ENCODE data around the gene CDK10.

Gene CDK10

DNA sequence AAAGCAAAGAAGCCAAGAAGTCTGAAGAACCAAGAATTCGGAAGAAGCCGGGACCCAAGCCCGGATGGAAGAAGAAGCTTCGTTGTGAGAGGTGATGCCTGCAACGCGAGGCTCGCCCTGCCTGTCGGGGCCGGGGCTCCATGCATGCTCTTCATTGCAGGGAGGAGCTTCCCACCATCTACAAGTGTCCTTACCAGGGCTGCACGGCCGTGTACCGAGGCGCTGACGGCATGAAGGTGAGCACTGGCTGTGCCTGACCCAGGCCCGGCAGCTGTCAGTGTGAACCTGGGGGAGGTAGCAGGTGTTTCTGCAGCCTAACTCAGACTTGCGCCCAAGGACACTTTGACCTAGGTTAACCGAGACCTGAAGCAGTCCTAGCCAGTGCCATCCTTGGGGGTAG, 46.8 kb downstream of the CDK10 start:
- no peak for DNase-seq (ENCODE audit: low read depth in 2 of 2)

DNA sequence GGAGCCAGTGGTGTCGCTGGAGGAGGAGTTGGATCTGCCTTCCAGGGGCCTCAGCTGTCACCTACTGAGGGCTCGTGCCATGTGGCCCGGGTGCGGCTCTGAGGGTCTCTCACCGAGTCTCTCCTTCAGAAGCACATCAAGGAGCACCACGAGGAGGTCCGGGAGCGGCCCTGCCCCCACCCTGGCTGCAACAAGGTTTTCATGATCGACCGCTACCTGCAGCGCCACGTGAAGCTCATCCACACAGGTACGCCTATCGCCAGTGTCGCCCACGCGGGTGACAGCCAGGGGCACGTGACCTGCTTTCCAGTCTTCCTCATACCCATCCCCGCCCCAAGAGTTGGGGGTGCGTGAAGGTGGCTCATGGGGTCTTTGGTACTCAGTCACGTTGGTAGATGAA, 47.3 kb downstream of the CDK10 start:
- DNase-seq (ENCODE audit: low read depth in 2 of 2): no peak

DNA sequence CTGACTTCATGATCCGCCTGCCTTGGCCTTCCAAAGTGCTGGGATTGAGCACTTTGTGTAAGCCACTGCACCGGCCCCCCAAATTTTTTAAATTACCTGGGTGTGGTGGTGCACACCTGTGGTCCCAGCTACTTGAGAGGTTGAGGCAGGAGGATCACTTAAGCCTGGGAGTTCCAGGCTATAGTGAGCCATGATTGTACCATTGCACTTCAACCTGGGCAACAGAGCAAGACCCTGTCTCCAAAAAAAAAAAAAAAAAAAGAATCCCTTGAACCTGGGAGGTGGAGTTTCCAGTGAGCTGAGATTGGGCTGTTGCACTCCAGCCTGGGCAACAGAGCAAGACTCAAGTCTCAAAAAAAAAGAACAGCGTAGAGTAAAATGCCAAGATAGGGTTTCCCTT, 50.1 kb downstream of the CDK10 start:
- DNase-seq (ENCODE audit: low read depth in 2 of 2): no peak

DNA sequence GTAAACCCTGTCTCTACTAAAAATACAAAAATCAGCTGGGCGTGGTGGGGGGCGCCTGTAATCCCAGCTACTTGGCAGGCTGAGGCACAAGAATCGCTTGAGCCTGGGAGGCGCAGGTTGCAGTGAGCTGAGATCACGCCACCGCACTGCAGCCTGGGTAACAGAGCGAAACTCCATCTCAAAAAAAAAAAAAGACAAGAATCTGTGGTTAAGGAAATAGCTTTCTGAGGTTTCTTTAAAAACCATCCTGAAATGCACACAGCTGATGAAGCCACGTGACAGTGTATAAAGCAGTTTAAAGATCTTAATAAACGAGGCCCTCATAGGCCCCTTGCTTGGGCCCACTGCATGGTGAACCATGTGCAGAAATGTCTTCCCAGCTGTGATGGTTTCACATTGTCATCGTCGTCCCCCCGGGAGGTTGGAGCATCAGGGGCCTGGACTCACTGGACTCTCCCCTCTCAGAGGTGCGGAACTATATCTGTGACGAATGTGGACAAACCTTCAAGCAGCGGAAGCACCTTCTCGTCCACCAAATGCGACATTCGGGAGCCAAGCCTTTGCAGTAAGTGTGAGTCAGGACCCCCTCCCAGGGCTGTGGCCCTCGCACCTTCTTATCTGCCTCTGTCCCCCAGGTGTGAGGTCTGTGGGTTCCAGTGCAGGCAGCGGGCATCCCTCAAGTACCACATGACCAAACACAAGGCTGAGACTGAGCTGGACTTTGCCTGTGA, 51.0 kb downstream of the CDK10 start:
- DNase-seq (ENCODE audit: low read depth in 2 of 2): no peak

DNA sequence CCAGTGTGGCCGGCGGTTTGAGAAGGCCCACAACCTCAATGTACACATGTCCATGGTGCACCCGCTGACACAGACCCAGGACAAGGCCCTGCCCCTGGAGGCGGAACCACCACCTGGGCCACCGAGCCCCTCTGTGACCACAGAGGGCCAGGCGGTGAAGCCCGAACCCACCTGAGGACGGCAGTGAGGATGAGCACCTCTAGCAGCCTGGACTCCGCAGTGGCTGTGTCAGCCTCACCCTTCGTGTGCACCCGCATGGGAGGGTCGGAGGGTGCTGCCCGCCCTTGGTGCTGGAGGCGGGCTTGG, 51.5 kb downstream of the CDK10 start:
- DNase-seq (ENCODE audit: low read depth in 2 of 2): no peak

DNA sequence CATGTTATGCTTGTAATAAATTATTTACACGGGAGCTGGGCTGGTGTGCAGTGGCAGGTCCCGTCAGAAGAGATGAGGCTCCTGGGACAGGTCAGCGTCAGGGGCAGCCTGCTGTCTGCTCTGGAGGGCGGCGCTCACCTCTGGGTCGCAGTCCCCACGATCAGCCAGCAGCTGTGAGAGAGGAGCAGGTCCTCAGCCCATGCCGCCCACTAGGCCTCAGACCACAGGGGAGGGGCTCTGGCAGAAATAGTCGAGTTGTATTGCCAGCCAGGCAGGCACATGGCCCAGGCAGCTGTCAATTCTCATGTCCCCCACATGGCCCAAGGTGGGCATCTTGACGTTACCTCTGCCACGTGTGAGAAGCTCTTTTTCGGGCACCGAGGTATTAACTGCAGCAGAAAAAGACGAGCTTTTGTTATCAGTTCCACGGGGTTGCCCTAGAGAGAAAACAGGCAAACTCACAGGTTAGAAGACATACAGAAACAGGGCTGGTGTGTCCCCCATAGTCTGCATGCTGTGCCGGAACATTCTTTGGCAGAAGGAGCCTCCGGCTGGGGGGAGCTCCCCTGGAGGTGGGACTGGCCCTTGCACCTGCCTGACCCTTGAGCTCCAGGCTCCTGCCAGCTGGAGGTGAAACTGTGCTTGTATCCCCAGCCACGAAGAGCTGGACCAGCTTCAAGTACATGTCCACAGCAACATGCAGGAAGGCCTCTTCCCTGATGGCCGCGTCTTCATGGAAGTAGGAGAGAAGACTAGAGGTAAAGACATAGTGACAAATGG, 52.2 kb downstream of the CDK10 start:
- no peak for DNase-seq (ENCODE audit: low read depth in 2 of 2)

DNA sequence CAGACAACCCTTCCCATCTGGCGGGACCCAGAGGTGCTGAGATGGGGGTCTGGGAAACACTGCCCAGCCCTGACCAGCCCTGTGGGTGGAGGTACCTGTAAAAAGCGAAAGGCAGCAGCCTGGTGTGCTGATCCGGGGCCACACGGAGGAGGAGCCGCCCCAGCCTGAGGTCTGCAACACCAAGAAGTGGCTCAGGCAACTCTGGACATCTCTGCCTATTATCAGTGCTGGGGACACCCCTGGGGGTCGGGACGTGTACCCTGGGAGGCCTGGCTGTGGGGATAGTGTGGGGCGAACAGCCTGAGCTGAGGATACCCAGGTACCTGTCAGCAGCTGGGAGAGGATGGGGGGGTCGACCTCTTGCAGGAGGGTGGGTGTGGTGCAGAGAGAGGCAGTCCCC, 52.9 kb downstream of the CDK10 start:
- no peak for DNase-seq (ENCODE audit: low read depth in 2 of 2)

DNA sequence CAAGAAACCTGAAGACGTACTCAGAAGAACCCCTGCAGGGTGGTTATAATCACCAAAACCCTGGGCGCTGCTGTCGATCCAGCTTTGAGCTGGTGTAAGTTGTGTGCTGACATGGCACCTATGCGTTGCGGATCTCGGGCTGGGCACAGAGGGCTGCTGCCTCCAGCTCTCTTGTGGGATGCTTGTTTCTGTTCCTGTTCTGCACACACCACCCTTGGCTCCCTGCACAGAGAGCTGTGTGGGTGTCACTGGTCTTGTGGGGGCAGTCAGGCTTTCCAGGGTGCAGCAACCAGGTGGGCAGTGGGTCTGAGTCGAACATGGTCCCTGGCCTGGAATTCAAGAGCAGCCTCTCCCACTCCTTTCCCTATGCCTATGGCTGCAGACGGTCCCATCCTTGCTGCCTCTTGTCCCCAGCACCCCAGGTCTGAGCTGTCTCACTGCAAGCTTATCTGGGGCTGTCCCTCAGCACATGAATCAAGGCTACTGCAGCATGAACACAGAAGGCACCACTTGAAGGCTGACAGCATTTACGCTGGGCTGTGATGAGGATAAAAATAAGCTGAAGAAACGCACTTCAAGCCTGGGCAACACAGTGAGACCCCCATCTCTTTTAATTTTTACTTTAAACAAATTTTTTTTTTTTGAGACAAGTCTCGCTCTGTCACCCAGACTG, 55.0 kb downstream of the CDK10 start:
- DNase-seq (ENCODE audit: low read depth in 2 of 2): no peak

DNA sequence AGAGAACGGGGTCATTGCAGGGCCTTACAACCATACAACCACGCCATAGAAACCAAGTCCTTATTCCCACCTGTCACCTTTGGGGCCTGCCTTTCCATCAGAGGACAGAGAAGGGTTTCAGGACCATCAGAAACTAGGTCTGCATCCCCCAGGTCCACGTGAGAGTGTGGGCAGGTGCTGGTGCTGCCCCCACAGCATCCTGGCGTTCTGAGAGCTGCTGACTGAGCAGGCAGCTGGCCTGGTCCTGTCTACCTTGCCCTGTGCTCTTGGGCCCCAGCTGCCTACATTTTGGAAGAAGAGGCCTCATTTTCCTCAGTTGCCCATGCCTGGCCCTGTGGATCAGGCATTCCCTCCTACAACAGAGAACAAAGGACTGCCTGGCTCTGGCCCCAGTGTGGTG, 56.5 kb downstream of the CDK10 start:
- DNase-seq (ENCODE audit: low read depth in 2 of 2): no peak

DNA sequence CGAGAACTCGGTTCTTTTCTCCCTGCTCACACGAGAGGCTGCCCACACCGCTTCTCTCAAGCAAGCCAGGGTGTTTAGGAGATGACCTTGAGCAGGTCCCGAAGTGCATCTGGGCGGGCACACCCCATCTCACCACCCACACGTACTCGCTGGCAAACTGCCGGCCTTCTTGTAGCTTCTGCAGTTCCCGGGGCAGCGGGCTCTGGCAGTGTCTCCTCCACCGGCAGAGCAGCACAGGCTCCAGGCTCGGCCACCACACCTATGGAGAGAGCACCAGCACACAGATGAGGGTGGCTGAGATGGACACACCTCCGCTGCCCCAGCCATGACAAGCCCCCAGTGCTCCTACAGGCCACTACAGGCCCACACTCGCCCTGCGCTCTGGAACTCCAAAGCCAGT, 58.3 kb downstream of the CDK10 start:
- no peak for DNase-seq (ENCODE audit: low read depth in 2 of 2)

All from stimulated activated CD4-positive, alpha-beta T cell treated with anti-CD3 and anti-CD28 coated beads, Interleukin-1b, Interleukin-23, amount 100 ng/mL, for 1 hour (primary cell).